HL-60 (cell line): Measurements from ENCODE around the gene RAVER1.

Experiments used
- CTCF ChIP-seq: IDR thresholded peaks from one replicate; pipeline ENCODE4 v1.5.1; 2011; ENCODE audit warnings: low read length, control low read depth, inconsistent platforms; ENCODE audit not compliant: insufficient read depth
- POLR2AphosphoS5 ChIP-seq: IDR thresholded peaks from 2 replicates; pipeline ENCODE4 v1.6.1; 2012; ENCODE audit warnings: low read depth
- REST ChIP-seq: IDR thresholded peaks from 2 replicates; pipeline ENCODE4 v1.6.1; 2012; ENCODE audit warnings: low read depth; ENCODE audit not compliant: insufficient replicate concordance
- SPI1 ChIP-seq: IDR thresholded peaks from 2 replicates; pipeline ENCODE4 v1.6.1; 2012; ENCODE audit warnings: low read depth, mild to moderate bottlenecking, borderline replicate concordance

- no peak for TF ChIP-seq CTCF
- TF ChIP-seq SPI1 = no peak; the same call in 1 of the 2 replicates
- TF ChIP-seq POLR2AphosphoS5 = no peak
- TF ChIP-seq REST = no peak
These were observed 33.5 kb downstream of the RAVER1 start for GRCh38 chr19:10299545-10300458.
